Ovary (tissue), 9 donors: ENCODE data around the gene KCNMB1. TPM values are rescaled to one million over a fixed set of nuclear protein-coding genes. Genes with fewer than 3 reads are reported as not detected.

ENCODE experiments used
- DNase-seq, 5 donors: peaks; one replicate each; pipeline ENCODE4 v3.0.0-alpha.2; 2019 to 2020
- H3K27ac ChIP-seq, 2 donors: fragments of 200-600 bp; one replicate each; pipeline versions ENCODE4 v1.5.1 to v1.8.0; 2019 to 2022
- H3K27me3 ChIP-seq: fragments of 200-600 bp; one replicate; pipeline ENCODE4 v1.8.0; 2022
- H3K36me3 ChIP-seq: fragments of 200-600 bp; sonication (generic); one replicate; pipeline ENCODE4 v1.5.1; 2019
- H3K4me1 ChIP-seq: one replicate; pipeline ENCODE4 v1.8.1; 2013; ENCODE audit warnings: mild to moderate bottlenecking, moderate library complexity; ENCODE audit not compliant: insufficient read depth
- H3K4me3 ChIP-seq: fragments of 200-600 bp; sonication (generic); one replicate; pipeline ENCODE4 v1.5.1; 2017
- H3K9me3 ChIP-seq, 2 donors: fragments of 200-600 bp in 1 of 2; sonication (generic) in 1 of 2; one replicate each; pipeline versions ENCODE4 v1.5.1 to v1.8.1; 2013 to 2019; ENCODE audit warnings: mild to moderate bottlenecking in 1 of 2, moderate library complexity in 1 of 2
- CTCF ChIP-seq, 3 donors: fragments of 450-650 bp in 2 of 3; fragments of 200-600 bp in 1 of 3; IDR thresholded peaks; one replicate each; pipeline versions ENCODE4 v1.5.1 to v1.8.0; 2016 to 2022; ENCODE audit warnings: antibody characterized with exemption in 3 of 3, mild to moderate bottlenecking in 1 of 3
- EP300 ChIP-seq: sonication (generic); formaldehyde crosslinking; IDR thresholded peaks from one replicate; pipeline ENCODE4 v1.6.1; 2017; ENCODE audit warnings: antibody characterized with exemption
- POLR2A ChIP-seq: fragments of 450-650 bp; IDR thresholded peaks from one replicate; pipeline ENCODE4 v1.6.1; 2017; ENCODE audit warnings: antibody characterized with exemption, mild to moderate bottlenecking, moderate library complexity
- WGBS, 3 donors: extraction: QIAGEN DNeasy Blood & Tissue Kit in 1 of 3; methylation state at CpG; one replicate each; pipeline versions ENCODE4 v1.1.5 to v1.1.7; 2013 to 2017; 5-methylcytosine and 5-hydroxymethylcytosine counted together
- intact Hi-C, 4 donors: fragments of 100-400 bp; cut with DNase I; formaldehyde crosslinking; loops; one replicate each; pipeline versions ENCODE4 v1.11.0 to v1.15.1; 2022 to 2023
- polyA plus RNA-seq, 2 donors: library from polyadenylated mRNA; stranded (reverse); fragments of 200-250 nt in 1 of 2; fragments of 350-450 nt in 1 of 2; fragmentation: Illumina TruSeq in 1 of 2; extraction: RNeasy Lipid Tissue Mini Kit (QIAGEN cat#74804) in 1 of 2; gene quantifications; one replicate each; pipeline ENCODE4 v1.2.3, GENCODE V29; 2013 to 2014
- total RNA-seq, 7 donors: library from RNA; depleted of rRNA in 2 of 7; stranded (reverse); fragments of >200 nt in 2 of 7; fragmentation: NEBNext Ultra II Directional in 3 of 7; extraction: Animal tissue kit (Norgen Biotek cat#: 25700) in 3 of 7; gene quantifications; one replicate each; pipeline versions ENCODE4 v1.1.0 to v1.2.4, GENCODE V29; 2016 to 2023
- donor health status: DM: no; HTN: no; CAD: no; lungs with moderate emphysema.
- donor health status: DM: no; HTN: no; CAD: no.
- donor health status: Bipolar disorder and iron deficiency.
- donor health status: DM: yes; HTN: yes; CAD: no.
- donor health status: DM: no; HTN: no; CAD: no.
- donor health status: DM: yes; HTN: yes; CAD: no.

KCNMB1 gene
- total and polyA plus RNA-seq, 9 donors, result 0.24 to 13.6 (median 2.7) TPM

GRCh38 chr5:170372971-170373370 is 16.2 kb downstream of the KCNMB1 start:
- DNase-seq, result no peak
- no peak overlapping the region for H3K4me3 ChIP-seq
- 33 to 45% (median 35%) methylated on average over 2 of the region's 2 CpGs for WGBS, 3 donors
- H3K36me3 ChIP-seq, result no peaks in the 10 kb centered on the region
- no peaks in the 10 kb centered on the region for H3K4me1 ChIP-seq
- H3K27me3 ChIP-seq, result no peaks in the 10 kb centered on the region
- TF ChIP-seq EP300 (no peak), POLR2A (no peak), CTCF (IDR thresholded peaks at IDR 0.05) (no peak)
- no peaks in the 10 kb centered on the region for H3K9me3 ChIP-seq
- no peak overlapping the region for H3K27ac ChIP-seq
- intact Hi-C loops, result no loop called here

- DNase-seq, result no peak
- intact Hi-C loops, result no loop called here
- whole genome bisulfite sequencing, 3 donors, result 87 to 94% (median 91%) methylated on average over 5 of the region's 5 CpGs
Observed at GRCh38 chr5:170368586-170368985, 20.6 kb downstream of the KCNMB1 start.

GRCh38 chr5:170366276-170366675 is 22.9 kb downstream of the KCNMB1 start:
- WGBS, 3 donors, result 95 to 97% (median 96%) methylated on average over 3 of the region's 3 CpGs
- H3K27ac ChIP-seq, result no peak overlapping the region
- TF ChIP-seq CTCF (IDR thresholded peaks at IDR 0.05) (no peak), POLR2A (no peak), EP300 (no peak)
- DNase-seq, result no peak
- H3K9me3 ChIP-seq, result no peaks in the 10 kb centered on the region
- H3K4me1 ChIP-seq, result no peaks in the 10 kb centered on the region
- intact Hi-C loops, result no loop called here
- no peaks in the 10 kb centered on the region for H3K36me3 ChIP-seq
- no peaks in the 10 kb centered on the region for H3K27me3 ChIP-seq
- no peak overlapping the region for H3K4me3 ChIP-seq

More at GRCh38 chr5:170368586-170368985, 20.6 kb downstream of the KCNMB1 start:
- H3K27me3 ChIP-seq, result no peaks in the 10 kb centered on the region
- H3K4me3 ChIP-seq, result no peak overlapping the region
- H3K9me3 ChIP-seq, result no peaks in the 10 kb centered on the region
- no peak overlapping the region for H3K27ac ChIP-seq
- H3K36me3 ChIP-seq, result no peaks in the 10 kb centered on the region
- TF ChIP-seq POLR2A (no peak), EP300 (no peak), CTCF (IDR thresholded peaks at IDR 0.05) (no peak)
- no peaks in the 10 kb centered on the region for H3K4me1 ChIP-seq

GRCh38 chr5:170365831-170366230 is 23.3 kb downstream of the KCNMB1 start:
- Histone ChIP-seq H3K4me1 (no peaks in the 10 kb centered on the region), H3K27me3 (no peaks in the 10 kb centered on the region), H3K36me3 (no peaks in the 10 kb centered on the region), H3K27ac (no peak overlapping the region), H3K4me3 (no peak overlapping the region), H3K9me3 (no peaks in the 10 kb centered on the region)
- DNase-seq, result no peak
- WGBS, 3 donors, result 78 to 81% (median 80%) methylated on average over 5 of the region's 5 CpGs
- intact Hi-C loops, result no loop called here
- no peak for TF ChIP-seq POLR2A

GRCh38 chr5:170365011-170365410 is 24.2 kb downstream of the KCNMB1 start:
- H3K4me1 ChIP-seq, result peaks cover 4% of the 10 kb centered on the region
- no peaks in the 10 kb centered on the region for H3K27me3 ChIP-seq
- TF ChIP-seq POLR2A (no peak), CTCF (IDR thresholded peaks at IDR 0.05) (no peak), EP300 (no peak)
- no peaks in the 10 kb centered on the region for H3K9me3 ChIP-seq
- intact Hi-C loops, result no loop called here
- H3K4me3 ChIP-seq, result no peak overlapping the region
- H3K36me3 ChIP-seq, result no peaks in the 10 kb centered on the region
- no peak overlapping the region for H3K27ac ChIP-seq
- WGBS, 3 donors, result 81 to 90% (median 89%) methylated on average over 8 of the region's 8 CpGs
- no peak for DNase-seq
